Loucy (cell line): Measurements from ENCODE around the gene UCHL1.
A peak's percentile ranks its signal among the peaks of the same experiment; 100 is the strongest.

Experiments
- H2AFZ ChIP-seq: fragments of 200-600 bp; sonication (generic); 2 replicates; pipeline ENCODE4 v1.6.0; 2016; ENCODE audit warnings: antibody characterized with exemption, mild to moderate bottlenecking, low read length, moderate library complexity
- H3F3A ChIP-seq: fragments of 200-600 bp; 2 replicates; pipeline ENCODE4 v1.6.0; 2016; ENCODE audit warnings: antibody characterized with exemption, low read depth, mild to moderate bottlenecking
- H3K27me3 ChIP-seq: fragments of 200-600 bp; sonication (generic); 2 replicates; pipeline ENCODE4 v1.6.1; 2014; ENCODE audit warnings: low read length, mild to moderate bottlenecking; ENCODE audit not compliant: insufficient read depth, poor library complexity, severe bottlenecking
- H3K36me3 ChIP-seq: fragments of 200-600 bp; sonication (generic); 2 replicates; pipeline ENCODE4 v1.6.1; 2016; ENCODE audit warnings: low read length; ENCODE audit not compliant: insufficient read depth
- H3K4me1 ChIP-seq: fragments of 200-600 bp; sonication (generic); 2 replicates; pipeline ENCODE4 v1.5.1; 2014; ENCODE audit warnings: low read length, mild to moderate bottlenecking; ENCODE audit not compliant: insufficient read depth, poor library complexity, severe bottlenecking
- H3K4me2 ChIP-seq: fragments of 200-600 bp; sonication (generic); 2 replicates; pipeline ENCODE4 v1.6.0; 2014; ENCODE audit warnings: antibody characterized with exemption, low read length, low read depth, mild to moderate bottlenecking; ENCODE audit not compliant: poor library complexity, severe bottlenecking
- H3K4me3 ChIP-seq: fragments of 200-600 bp; sonication (generic); 2 replicates; pipeline ENCODE4 v1.5.1; 2014; ENCODE audit warnings: low read length, mild to moderate bottlenecking, mixed read lengths; ENCODE audit not compliant: poor library complexity, severe bottlenecking
- H3K79me2 ChIP-seq: fragments of 200-600 bp; sonication (generic); 2 replicates; pipeline ENCODE4 v1.6.1; 2014; ENCODE audit warnings: low read length; ENCODE audit not compliant: insufficient read depth
- H3K9ac ChIP-seq: fragments of 200-600 bp; sonication (generic); 2 replicates; pipeline ENCODE4 v1.6.0; 2014; ENCODE audit warnings: mild to moderate bottlenecking, low read depth, low read length, moderate library complexity; ENCODE audit not compliant: poor library complexity, severe bottlenecking
- H3K9me2 ChIP-seq: fragments of 200-600 bp; sonication (generic); replicated peaks from 2 replicates; pipeline ENCODE4 v1.6.1; 2016; ENCODE audit warnings: low read depth, low read length, mixed read lengths
- H3K9me3 ChIP-seq: fragments of 200-600 bp; sonication (generic); 2 replicates; pipeline ENCODE4 v1.6.1; 2014; ENCODE audit warnings: mild to moderate bottlenecking, antibody characterized with exemption, low read length, low read depth; ENCODE audit not compliant: insufficient read depth
- H4K20me1 ChIP-seq: fragments of 200-600 bp; sonication (generic); 2 replicates; pipeline ENCODE4 v1.6.0; 2014; ENCODE audit warnings: antibody characterized with exemption, low read length, mild to moderate bottlenecking; ENCODE audit not compliant: insufficient read depth, poor library complexity, severe bottlenecking
- CTCF ChIP-seq: fragments of 200-600 bp; sonication (generic); conservative IDR thresholded peaks from 2 replicates; pipeline ENCODE4 v1.5.1; 2014; ENCODE audit warnings: mild to moderate bottlenecking, antibody characterized with exemption, low read length
- EZH2phosphoT487 ChIP-seq: fragments of 200-600 bp; IDR thresholded peaks from 2 replicates; pipeline ENCODE4 v1.6.1; 2018; ENCODE audit warnings: antibody characterized with exemption, mild to moderate bottlenecking, moderate library complexity, borderline replicate concordance

The UCHL1 gene

DNA sequence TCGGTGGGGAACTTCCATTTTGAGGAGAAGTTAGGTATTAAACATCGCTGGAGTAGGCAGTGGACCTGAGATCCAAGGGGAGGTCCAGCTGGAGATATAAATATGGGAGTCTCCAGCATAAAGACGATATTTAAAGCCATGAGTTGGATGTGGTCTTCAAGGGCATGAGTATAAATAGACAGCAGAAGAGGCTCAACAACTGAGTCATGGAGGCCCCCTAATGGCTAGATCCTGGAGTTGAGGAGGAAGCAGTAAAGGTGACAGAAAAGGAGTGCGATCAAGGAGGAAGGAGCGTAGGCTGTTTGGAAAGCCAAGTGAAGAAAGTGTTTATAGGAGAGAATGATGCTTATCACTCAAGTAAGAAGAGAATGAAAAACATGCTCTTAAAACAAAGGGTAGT is 24.3 kb upstream of the UCHL1 start:
- Histone ChIP-seq H2AFZ (no peak overlapping the region), H3K4me1 (no peaks in the 10 kb centered on the region), H3K4me3 (no peak overlapping the region), H3K9me3 (no peaks in the 10 kb centered on the region), H3K36me3 (no peaks in the 10 kb centered on the region), H3K9ac (no peak overlapping the region), H3K79me2 (no peaks in the 10 kb centered on the region), H3K9me2 (no peaks in the 10 kb centered on the region), H3K27me3 (no peaks in the 10 kb centered on the region), H4K20me1 (no peaks in the 10 kb centered on the region), H3F3A (no peaks in the 10 kb centered on the region), H3K4me2 (no peak overlapping the region)
- TF ChIP-seq CTCF (peak; percentile 40), EZH2phosphoT487 (no peak)

DNA sequence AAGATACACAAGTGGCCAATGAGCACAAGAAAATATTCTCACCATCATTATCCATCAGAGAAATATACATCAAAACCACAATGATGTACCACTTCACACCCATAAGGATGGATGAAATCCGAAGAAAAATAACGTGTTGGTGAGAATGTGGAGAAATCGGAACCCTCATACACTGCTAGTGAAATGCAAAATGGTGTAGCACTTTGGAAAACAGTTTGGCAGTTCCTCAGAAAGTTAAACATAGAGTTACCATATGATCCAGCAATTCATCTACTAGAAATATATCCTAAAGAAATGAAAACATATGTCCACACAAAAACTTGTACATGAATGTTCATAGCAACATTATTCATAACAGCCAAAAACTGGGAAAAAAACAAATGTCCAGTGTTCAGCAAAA is 23.9 kb upstream of the UCHL1 start:
- Histone ChIP-seq H3K9me2 (no peaks in the 10 kb centered on the region), H4K20me1 (no peaks in the 10 kb centered on the region), H3K27me3 (no peaks in the 10 kb centered on the region), H3K4me1 (no peaks in the 10 kb centered on the region), H3K9me3 (no peaks in the 10 kb centered on the region), H2AFZ (no peak overlapping the region), H3K79me2 (no peaks in the 10 kb centered on the region), H3K9ac (no peak overlapping the region), H3K36me3 (no peaks in the 10 kb centered on the region), H3K4me3 (no peak overlapping the region), H3K4me2 (no peak overlapping the region), H3F3A (no peaks in the 10 kb centered on the region)
- no peak for TF ChIP-seq EZH2phosphoT487
- no peak for TF ChIP-seq CTCF

- H3K4me1 ChIP-seq, result no peaks in the 10 kb centered on the region
- no peaks in the 10 kb centered on the region for H3K9me2 ChIP-seq
- no peaks in the 10 kb centered on the region for H4K20me1 ChIP-seq
- H3F3A ChIP-seq, result no peaks in the 10 kb centered on the region
- H3K4me2 ChIP-seq, result no peak overlapping the region
- H3K9ac ChIP-seq, result no peak overlapping the region
- H3K36me3 ChIP-seq, result no peaks in the 10 kb centered on the region
- no peaks in the 10 kb centered on the region for H3K79me2 ChIP-seq
- no peak overlapping the region for H3K4me3 ChIP-seq
- no peak overlapping the region for H2AFZ ChIP-seq
- no peaks in the 10 kb centered on the region for H3K9me3 ChIP-seq
- no peak for TF ChIP-seq CTCF
- TF ChIP-seq EZH2phosphoT487, result no peak
- no peaks in the 10 kb centered on the region for H3K27me3 ChIP-seq
Observed at GRCh38 chr4:41236032-41236431, 20.7 kb upstream of the UCHL1 start.
